HG02973 (cell line): ENCODE results near the gene FCHSD1.

Experiments
- ATAC-seq: cut with Tn5 transposase; IDR thresholded peaks from one replicate; pipeline ENCODE4 v1.9.1; 2021; ENCODE audit warnings: moderate library complexity; ENCODE audit not compliant: unreplicated experiment

Gene FCHSD1

DNA sequence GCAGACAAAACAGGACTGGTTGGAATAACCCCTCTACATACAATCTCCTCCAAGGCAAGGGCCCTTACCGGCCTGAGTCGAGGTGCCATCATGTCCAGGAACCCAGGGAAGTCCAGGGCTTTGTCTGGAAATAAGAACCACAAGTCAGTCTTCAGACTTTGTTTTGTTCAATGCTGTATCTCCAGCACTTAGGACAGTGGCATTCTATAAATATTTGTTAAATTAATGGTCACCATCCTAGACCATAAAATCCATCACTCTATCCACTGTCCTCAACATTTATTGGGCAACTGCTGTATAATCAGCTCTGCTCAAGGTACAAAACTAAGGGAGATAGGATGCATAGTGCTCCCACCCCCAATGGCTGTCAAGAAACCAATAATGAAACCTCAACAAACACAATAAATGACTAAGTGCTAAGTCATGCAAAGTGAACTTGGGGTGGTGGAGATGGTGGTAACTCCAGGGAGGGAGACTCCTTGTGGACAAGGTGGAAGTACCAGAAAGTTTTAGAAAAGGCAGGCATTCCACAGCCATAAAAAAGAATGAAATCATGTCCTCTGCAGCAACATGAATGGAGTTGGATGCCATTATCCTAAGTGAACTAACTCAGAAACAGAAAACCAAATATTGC, 9.5 kb downstream of the FCHSD1 start:
- peak; percentile 53 for ATAC-seq

DNA sequence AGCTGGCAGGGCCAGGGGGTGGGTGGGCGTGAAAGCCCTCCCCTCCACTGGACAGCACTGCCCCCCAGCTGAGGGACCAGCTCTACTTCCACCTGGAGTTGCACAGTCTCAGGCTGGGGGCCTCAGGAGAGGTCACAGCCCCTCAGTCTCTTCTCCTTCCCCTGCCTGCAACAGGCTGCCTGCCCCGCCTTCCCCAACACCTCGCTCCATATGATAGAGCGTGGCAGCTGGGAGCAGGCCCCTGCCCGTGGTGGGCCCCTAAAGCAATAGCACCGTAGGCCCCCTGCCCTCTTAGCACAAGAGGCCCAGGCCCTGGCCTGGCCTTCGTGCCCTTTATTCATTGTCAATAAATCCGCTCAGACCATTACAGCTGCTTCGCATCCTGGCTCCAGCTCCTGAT, 10.5 kb downstream of the FCHSD1 start:
- ATAC-seq = no peak

DNA sequence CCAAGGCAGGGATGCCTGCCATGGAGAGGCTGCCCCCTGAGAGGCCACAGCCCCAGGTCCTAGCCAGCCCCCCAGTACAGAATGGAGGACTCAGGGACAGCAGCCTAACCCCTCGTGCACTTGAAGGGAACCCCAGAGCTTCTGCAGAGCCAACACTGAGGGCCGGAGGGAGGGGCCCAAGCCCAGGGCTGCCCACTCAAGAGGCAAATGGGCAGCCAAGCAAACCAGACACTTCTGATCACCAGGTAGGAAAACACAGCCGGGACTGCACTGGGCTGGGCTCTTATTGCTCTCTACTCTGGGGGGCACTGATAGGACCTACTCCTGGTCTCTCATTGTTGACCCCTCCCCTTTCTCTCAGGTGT, 11.2 kb downstream of the FCHSD1 start:
- no peak for ATAC-seq

DNA sequence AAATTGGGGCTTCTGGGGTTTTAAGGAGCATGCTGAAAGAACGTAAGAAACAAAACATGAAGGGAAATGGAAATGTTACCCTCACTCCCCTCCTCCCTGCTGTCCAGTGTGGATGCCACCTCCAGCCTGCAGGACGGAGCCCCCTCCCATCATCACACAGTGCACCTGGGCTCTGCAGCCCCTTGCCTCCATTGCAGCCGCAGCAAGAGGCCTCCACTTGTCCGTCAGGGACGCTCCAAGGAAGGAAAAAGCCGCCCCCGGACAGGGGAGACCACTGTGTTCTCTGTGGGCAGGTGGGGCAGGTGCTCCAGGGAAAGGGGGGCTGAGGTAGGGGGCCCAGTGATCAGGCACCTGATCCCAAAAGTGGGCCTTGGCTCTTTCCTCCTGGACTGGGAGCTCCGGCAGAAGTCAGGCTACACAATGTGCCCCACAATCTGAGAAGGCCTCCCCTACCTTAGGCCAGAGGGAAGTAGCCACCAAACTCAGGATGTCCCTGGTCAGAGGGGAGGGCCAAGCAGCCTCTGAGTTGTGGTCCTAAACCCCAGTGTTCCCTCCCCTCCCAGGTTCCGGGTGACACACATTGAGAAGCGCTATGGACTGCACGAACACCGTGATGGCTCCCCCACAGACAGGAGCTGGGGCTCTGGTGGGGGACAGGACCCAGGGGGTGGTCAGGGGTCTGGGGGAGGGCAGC, 11.7 kb downstream of the FCHSD1 start:
- no peak for ATAC-seq

DNA sequence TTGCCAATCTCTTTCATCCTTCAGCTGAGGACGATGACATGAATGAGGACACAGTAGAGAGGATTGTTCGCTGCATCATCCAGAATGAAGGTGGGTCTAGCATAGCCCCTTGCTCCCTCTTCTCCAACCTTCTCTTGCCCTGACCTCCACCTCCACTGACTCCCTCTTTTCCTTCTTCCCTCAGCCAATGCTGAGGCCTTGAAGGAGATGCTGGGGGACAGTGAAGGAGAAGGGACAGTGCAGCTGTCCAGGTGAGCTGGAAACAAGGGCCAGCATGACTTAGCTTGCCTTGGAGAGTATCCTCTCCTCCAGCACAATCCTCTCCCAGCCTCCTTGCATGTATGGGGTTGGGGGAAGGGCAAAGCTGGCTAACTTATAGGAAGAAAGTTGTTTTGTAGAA, 12.4 kb downstream of the FCHSD1 start:
- no peak for ATAC-seq

DNA sequence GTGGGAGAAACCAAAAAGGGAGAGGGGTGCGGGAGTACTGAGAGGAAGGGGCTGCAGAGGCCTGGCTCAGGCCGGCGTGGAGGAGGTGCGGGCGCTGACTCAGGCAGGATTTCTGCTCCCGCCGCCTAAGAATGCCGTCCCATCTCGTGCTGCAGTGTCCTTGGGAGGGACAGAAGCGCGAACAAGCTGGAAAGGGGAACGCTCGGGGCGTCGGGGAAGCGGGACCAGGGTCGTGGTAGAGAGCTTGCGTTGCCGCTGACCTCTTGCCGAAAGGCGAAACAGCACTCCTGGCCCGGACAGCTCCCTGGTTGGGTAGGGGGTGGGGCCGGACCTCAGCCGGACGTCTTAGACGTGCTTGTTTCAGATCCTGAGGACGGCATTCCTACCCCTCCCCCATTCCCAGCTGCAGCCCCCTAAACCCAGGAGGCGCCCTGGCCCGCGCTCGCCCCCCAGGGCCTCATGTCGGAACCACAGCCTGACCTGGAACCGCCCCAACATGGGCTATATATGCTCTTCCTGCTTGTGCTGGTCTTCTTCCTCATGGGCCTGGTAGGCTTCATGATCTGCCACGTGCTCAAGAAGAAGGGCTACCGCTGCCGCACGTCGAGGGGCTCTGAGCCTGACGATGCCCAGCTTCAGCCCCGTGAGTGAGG, 13.3 kb downstream of the FCHSD1 start:
- peak; percentile 26 for ATAC-seq

DNA sequence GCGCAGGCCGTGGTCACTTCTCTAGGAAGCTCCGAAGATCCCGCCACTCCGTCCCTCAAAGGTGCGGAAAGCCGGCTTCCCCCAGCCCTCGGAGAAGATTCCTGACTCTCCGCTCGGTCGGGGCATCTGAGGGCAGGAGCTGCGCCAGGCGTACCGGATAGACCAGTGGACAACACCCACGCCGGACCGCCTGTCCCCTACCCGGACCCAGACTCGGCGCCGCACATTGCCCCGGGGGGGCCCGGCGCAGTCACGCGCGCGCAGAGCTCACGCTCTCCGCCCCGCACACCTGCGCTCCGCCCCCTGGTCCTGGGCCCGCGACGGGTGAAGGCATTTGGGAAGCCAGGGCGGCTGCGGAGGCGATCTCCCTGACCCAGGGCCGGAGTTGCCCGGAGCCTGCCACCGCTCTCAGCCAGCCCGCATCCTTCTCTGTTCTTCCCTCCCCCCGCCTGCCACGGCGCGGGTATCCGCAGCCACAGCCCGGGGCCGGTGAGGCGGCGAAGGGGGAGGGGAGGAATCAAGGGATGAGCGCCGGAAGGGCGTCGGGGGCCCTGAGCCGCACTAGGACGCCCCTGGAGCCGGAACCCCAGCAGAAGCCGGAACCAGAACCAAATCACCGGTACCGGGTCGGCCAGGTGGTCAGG, 14.0 kb downstream of the FCHSD1 start:
- peak; percentile 17 for ATAC-seq

DNA sequence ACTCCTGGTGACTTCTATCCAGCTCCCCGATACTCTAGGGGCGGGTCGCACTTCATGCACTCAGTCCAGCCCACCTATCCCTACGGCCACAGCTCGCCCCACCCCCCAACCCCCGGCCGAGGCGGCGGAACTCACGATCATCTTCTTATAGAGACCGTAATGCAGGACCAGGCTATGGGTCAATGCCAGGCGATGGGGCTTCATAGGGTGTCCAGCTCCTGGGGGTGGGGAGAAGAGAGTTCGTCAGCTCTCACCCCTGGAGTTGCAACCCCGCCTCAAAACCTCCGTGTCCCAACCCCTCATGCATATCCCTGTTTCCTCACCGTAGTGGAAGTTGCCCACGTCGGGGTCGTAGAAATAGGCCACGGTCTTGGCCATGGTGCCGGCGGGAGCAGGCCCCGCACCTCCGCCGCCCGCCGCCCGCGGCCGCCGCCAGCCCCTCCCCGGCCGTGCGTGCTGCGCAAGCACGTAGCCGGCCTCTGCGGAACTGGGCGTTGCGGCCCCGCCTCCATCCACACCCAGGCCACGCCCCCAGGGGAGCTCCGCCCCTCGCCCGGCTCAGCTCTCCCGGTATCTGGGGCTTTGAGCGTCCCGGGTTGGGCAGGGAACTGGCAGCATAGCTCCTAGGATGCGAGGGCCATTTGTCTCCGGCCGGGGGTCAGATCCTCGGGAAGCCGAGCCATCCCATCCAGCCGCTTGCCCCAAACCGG, 14.7 kb downstream of the FCHSD1 start, which contains the start of the genes HDAC3 and RELL2:
HDAC3 (minus strand) TSS at position 437 of the 710 bp plus-strand sequence; CDS start at position 378, 59 bp downstream.
RELL2 (plus strand) TSS at position 585 of the 710 bp plus-strand sequence. CDS start 1,229 bp downstream, outside the sequence.
- peak; percentile 70 for ATAC-seq

DNA sequence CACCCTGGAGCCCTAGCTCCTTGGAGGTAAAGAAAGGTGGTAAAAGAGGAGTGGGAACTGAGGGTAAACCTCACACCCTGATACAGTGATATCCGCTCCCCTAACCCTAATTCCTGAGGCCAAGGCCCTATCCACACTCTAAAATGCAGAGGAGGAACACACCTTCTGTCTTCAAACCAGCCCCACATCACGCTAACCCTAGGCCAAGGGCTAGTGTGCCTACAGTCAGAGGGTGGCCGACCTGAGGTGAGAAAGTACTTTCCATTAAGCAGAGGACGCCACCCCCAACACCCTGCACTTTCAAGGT, 15.2 kb downstream of the FCHSD1 start:
- no peak for ATAC-seq

DNA sequence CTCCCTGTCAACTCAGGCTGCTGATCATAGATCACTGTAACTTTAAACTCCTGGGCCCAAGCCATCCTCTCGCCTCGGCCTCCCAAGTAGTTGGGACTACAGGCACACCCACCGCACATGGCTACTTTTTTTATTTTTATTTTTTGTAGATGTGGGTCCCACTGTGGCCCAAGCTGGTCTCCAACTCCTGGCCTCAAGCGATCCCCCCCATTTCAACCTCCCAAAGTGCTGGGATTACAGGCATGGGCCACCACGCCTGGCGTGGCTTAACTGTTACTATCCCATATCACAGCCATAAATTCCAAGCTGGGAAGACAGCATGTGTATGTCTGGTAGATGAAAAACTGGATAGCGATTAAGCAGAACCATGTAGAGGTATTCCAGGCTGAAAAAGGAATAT, 15.6 kb downstream of the FCHSD1 start:
- no peak for ATAC-seq

DNA sequence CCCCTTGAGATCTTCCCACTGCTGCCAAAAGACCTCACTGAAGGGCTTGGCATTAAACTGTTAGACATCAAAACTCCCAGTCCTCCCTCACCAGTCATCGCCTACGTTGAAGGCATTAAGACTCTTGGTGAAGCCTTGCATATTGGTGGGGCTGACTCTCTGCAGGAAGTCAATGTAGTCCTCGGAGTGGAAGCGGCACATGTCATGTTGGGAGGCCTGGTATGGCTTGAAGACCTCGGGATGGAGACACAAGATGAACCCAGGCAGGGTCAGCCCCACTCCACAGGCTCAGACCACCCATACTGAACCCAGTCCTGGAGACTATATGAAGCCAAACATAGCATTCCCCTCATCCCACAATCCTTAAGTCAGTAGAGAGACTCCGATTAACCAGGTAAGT, 16.5 kb downstream of the FCHSD1 start:
- ATAC-seq = no peak

DNA sequence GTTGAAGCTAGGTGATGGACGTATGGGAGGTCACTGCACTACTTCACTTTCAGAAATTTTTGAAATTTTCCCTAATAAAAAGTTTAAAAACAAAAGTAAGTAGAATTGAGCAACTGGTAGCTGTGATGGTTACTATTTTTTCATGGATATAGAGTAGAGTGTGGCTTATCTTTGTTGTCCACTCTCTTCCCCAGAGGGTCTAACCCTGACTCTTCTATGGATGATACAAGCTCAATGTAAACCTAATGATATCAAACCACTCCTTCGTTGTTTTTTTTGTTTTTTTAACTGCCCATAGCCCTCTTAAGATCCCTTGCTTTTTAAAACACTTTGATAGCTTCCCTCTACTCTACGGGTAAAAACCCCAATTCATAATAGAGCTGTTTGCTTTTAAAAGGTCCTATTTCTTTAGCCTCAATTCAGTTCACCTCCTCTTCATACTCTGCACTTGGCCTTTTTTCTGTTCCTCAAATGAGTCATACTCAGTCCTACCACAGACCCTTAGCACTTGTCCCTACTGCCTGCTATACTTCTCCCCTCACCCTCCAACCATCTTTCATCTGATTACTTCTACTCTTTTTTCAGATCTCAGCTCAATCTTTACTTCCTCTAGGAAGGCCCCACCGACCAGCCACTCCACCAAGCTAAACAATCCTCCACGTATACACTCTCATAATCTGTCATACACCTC, 17.2 kb downstream of the FCHSD1 start:
- ATAC-seq = peak; percentile 56

DNA sequence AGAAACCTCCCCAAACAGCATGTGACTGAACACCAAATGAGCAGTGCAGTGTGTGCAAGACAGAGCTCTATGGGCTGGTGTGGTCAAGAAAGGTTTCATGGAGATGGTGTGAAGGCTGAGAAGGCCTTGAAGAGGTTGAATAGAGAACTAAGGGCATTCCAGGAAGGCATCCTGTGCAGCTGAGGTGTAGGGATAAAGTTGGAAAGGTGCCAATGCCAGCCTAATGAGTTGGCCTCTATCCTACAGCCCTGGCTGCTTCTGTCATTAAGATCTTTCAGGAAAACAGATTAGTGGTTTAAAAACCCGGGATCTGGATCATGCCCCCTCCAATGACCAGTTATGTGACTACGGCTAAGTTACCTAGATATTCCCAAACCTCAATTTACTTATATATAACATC, 18.6 kb downstream of the FCHSD1 start:
- ATAC-seq = no peak

DNA sequence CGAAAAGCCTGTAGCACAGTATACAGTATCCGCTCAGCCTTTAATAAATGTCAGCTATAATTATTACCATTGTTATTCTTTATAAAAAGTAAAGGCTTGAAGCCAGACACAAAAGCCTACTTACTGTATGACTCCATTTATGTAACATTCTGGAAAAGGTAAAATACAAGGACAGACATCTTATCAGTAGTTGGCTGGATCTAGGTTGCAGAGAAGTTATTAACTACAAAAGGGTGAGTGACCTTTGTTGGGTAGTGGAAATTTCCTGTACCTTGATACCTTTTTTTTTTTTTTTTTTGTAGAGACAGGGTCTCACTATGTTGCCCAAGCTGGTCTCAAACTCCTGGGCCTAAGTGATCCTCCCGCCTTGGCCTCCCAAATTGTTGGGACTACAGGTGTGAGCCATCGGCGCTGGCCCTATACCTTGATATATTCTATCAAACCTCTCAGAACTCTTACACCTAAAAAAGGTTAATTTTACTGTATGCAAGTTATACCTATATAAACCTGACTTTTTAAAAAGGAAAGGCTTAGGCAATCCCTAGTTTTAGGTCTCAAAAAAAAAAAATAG, 20.6 kb downstream of the FCHSD1 start:
- ATAC-seq = no peak

DNA sequence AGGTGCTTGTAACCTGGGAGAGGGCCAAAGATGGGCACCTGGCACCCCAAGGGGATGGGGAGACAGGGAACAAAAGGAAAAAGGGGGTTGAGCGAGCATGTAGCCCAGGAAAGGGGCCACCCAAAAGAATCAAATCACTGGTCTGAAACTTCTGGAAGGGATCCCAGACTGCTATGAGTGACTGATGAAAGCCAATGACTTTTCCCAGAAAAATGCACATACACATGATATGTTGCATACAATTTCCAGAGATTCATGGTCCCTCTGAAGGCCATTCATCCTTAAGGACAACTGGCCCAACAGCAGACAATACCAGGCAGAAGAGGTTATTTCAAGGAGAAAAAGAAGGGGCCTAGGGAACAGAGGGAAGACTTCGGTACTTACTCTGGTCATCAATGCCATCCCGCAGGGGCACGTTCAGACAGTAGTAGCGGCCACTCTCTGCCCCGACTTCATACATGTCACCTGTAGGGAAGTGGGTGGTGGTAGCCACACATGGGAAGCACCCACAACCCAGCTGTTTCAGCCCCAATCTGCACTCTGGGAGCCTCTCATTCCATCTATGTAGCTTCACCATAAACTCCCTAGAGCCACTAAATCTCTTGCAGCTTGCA, 22.9 kb downstream of the FCHSD1 start:
- ATAC-seq = no peak

DNA sequence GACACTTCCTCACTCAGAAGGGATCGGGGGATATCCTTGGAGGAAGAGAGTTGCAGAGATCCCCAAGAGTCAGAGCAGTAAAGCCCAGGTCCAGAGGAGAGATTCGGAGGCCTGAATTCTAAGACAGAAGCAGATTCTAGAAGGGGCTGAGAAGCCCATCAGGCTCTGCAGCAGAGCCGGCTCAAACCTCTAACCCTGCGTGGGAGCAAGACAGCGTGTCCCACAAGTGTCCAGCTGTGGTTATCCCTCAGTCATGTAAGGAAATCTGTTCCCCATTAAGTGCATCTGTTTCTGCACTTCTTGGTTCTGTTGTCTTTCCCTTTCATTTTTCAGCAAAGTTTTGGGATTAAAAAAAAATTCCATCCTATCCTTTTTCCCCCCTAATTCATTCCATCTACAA, 27.6 kb downstream of the FCHSD1 start:
- no peak for ATAC-seq

DNA sequence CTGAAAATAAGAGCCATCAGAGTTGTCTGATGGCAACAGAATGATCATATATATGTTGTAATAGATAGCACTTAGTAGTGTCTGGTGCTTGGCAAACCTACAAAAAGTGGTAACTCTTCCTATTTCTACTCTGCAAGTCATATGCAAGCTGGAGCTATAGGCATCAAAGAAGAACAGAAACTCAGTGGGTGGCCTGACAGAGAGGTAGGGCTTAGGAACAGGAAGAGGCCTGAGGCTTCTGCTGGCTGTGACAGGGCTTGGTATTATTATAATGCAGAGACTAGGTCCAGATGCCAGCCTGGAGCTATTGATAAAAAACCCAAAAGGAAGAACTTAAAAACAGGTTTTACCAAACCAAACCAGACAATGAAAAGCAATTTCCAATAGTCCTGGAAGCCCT, 28.0 kb downstream of the FCHSD1 start:
- peak; percentile 54 for ATAC-seq

DNA sequence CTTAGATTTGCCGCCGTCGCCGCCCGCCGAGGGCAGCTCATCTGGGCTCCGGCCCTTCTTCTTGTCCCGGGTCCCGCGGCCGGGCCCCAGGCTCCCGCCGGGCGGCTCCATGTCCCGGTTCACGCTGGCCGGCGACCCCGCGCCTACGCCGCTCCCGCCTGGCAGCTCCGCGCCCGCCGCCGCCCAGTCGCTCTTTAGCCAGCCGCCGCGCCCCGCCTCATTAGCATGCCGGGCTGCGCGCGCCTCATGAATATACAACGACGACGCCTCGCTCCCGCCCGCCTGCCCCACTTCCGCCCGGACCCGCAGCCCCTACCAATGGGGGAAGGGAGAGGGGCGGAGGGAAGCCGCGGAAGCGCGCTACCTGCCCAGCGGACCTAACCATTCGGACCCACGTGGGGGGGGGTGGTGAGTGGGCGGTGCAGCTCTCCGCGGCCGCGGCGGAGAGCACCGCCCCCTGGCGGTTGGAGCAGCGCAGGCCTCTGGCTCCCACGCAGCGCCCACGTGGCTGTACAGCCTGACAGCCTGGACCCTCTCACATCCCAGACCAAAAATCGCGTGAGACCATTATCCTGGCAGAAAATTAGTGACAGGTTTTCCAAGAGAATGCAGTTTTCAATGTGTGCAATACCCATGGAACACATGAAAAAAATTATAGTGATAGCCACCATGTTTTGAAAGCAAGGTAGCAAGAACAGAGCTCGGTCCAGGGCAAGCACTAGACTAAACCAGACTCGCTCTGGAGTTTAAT, 32.2 kb downstream of the FCHSD1 start, which contains the start of gene DIAPH1:
DIAPH1 (minus strand) TSS at position 197 of the 751 bp plus-strand sequence; CDS start at position 111, 86 bp downstream.
- peak; percentile 79 for ATAC-seq
